ENCODE data around the gene EMP1. TPM values are rescaled to one million over a fixed set of nuclear protein-coding genes. Genes with fewer than 3 reads are reported as not detected.
A peak's percentile ranks its signal among the peaks of the same experiment; 100 is the strongest.

The EMP1 gene
- total RNA-seq, 2 donors from 2014 or later, result 265 to 667 TPM

DNA sequence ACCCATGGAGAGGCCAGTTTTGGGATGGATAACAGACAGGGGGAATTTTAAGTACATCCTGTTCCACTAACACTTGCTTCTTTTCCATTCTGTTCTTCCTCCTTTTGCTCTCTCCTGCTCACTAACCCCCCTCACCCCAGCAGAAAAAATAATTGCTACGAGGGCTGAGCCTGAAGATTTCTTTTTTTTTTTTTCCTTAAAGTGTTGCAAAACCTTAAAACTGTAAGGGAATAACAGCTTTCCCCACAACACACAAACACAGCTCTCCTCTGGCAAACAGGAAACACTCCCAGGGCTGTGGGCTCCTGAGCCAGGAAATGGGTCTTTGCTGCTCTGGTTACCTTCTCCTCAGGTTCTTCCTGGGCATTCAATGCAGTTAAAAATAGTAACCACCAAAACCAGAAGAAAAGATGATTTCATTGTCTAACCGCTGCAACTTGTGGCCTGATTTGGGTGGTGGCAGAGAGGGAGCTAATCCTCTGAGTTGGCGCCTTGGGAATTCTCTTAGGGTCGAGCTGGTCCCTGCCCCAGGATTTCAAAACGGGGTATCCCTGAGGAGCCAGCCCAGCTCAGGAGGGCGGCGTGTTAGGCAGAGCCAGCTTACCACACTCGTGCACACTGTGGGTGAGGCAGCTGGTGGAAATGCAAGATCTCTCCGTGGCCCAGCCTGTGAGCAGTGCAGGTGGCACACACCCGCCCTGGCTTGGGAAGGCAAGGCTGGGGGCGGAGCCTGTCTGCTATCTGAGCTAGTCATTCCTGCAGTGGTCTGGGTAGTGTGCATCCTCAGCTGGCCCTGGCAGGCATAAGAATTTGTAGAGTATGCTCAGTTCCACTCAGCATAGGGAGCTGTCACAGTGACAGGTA lies 17.1 kb upstream of the EMP1 start:
- TF ChIP-seq, protein P1, sequence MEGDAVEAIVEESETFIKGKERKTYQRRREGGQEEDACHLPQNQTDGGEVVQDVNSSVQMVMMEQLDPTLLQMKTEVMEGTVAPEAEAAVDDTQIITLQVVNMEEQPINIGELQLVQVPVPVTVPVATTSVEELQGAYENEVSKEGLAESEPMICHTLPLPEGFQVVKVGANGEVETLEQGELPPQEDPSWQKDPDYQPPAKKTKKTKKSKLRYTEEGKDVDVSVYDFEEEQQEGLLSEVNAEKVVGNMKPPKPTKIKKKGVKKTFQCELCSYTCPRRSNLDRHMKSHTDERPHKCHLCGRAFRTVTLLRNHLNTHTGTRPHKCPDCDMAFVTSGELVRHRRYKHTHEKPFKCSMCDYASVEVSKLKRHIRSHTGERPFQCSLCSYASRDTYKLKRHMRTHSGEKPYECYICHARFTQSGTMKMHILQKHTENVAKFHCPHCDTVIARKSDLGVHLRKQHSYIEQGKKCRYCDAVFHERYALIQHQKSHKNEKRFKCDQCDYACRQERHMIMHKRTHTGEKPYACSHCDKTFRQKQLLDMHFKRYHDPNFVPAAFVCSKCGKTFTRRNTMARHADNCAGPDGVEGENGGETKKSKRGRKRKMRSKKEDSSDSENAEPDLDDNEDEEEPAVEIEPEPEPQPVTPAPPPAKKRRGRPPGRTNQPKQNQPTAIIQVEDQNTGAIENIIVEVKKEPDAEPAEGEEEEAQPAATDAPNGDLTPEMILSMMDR (IDR thresholded peaks at IDR 0.05), result no peak
- no peak overlapping the region for H3K9ac ChIP-seq (ENCODE audit: low read depth in 2 of 2, low read length in 2 of 2)
- no peak overlapping the region for H3K4me3 ChIP-seq
- peak; percentile 55 for DNase-seq
- H3K27ac ChIP-seq, result no peak overlapping the region
- H3K27me3 ChIP-seq, result no peaks in the 10 kb centered on the region
- H3K4me1 ChIP-seq, result peaks cover 3% of the 10 kb centered on the region
- no peaks in the 10 kb centered on the region for H3K9me3 ChIP-seq
- no peaks in the 10 kb centered on the region for H3K36me3 ChIP-seq
- intact Hi-C loops (cut with DNase I), result no loop called here

DNA sequence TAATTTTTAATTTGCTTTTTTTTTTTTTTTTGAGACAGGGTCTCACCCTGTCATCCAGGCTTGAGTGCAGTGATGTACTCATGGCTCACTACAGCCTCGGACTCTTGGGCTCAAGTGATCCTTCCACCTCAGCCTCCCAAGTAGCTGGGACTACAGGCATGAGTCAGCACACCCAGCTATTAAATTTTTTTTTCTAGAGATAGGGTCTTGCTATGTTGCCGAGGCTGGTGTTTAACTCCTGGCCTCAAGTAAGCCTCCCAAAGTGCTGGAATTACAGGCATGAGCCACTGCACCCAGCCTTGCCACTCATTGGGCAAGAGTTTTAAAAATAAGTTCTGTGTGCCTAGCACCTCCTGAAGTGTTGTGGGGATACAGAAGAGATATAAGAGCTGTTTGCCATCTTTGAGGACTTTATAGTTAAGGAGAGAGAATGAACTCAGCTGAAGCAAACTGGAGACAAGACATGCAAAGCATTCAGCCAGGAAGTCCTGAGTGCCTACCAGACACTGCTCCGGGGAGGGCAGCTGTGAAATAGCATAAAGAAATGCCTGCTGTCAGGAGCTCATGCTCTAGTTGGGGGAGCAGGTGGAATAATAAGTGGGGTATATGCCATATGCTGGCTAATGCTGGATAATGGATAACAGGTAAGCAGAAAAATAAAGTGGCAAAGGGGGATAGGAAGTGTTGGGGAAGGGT lies 15.0 kb upstream of the EMP1 start:
- peaks cover 3% of the 10 kb centered on the region for H3K4me1 ChIP-seq
- intact Hi-C loops (cut with DNase I), result no loop called here
- TF ChIP-seq, protein P1 (IDR thresholded peaks at IDR 0.05), result no peak

DNA sequence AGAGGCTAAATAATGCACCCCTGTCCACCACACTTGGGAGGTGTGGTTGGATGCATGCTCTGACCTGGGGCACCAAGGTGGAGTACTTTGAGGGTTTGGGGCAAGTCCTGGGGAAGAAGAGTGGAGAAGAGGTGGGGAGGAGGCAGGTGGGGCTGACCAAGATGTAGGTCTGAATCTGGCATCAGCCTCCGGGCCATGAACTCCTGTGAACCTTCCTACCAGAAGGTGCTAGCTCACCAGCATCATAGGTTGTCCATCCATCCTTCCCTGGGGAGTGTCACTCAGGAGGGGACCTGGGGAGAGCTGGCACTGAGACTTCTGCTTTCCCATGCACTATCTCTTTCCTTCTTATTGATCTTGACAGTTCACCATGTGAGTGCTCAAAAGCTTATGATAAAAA lies 13.6 kb upstream of the EMP1 start:
- TF ChIP-seq, protein P1 (IDR thresholded peaks at IDR 0.05), result no peak
- Histone ChIP-seq H3K9me3 (no peaks in the 10 kb centered on the region), H3K9ac (ENCODE audit: low read depth in 2 of 2, low read length in 2 of 2) (no peak overlapping the region), H3K4me1 (peaks cover 3% of the 10 kb centered on the region), H3K27me3 (no peaks in the 10 kb centered on the region), H3K4me3 (no peak overlapping the region), H3K36me3 (no peaks in the 10 kb centered on the region), H3K27ac (no peak overlapping the region)
- intact Hi-C loops (cut with DNase I), result no loop called here
- DNase-seq, result no peak

More for the DNA sequence above, 15.0 kb upstream of the EMP1 start:
- H3K27ac ChIP-seq, result no peak overlapping the region
- H3K9ac ChIP-seq (ENCODE audit: low read depth in 2 of 2, low read length in 2 of 2), result no peak overlapping the region
- no peaks in the 10 kb centered on the region for H3K9me3 ChIP-seq
- no peaks in the 10 kb centered on the region for H3K27me3 ChIP-seq
- DNase-seq, result peak; percentile 6
- no peaks in the 10 kb centered on the region for H3K36me3 ChIP-seq
- H3K4me3 ChIP-seq, result no peak overlapping the region

DNA sequence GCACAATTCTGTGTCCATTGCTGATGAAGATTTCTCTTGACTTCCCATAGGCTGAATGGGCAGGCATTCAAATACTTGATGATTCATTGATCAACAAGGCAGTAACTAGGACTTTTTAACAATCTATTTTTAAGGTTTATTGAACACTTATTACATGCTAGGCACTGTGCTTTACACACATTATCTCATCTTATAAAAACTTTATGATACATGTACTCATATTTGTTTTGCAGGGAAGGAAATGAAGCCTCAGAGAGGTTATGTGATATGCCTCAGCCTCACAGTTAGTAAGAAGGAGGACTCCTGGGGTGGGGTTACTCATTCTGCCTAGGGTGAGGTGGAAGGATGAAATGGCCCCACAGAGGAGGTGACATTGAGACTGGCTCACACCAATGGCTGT lies 12.9 kb upstream of the EMP1 start:
- Histone ChIP-seq H3K9ac (ENCODE audit: low read depth in 2 of 2, low read length in 2 of 2) (no peak overlapping the region), H3K4me1 (peaks cover 3% of the 10 kb centered on the region), H3K27ac (no peak overlapping the region), H3K9me3 (no peaks in the 10 kb centered on the region), H3K27me3 (no peaks in the 10 kb centered on the region), H3K4me3 (no peak overlapping the region), H3K36me3 (no peaks in the 10 kb centered on the region)
- DNase-seq, result no peak
- TF ChIP-seq, protein P1 (IDR thresholded peaks at IDR 0.05), result no peak
- intact Hi-C loops (cut with DNase I), result no loop called here

DNA sequence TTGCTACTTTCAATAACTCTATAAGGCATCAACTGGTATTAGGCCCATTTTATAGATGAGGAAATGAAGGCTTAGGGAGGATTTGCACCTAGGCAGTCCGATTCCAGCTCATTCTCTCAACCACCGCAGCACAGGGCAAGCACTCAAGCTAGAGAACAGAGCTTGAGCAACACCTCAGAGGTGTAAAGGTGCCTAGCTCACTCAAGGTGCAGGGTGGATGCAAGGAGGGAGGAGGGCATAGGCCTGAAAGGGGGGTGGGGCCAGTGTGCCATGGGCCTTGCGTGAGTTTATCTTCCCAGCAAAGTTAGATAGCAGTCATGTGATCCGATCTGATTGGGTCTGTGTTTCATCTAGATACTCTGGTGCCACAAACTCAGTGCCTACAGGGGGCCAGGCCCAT lies 10.2 kb upstream of the EMP1 start:
- Histone ChIP-seq H3K27me3 (no peaks in the 10 kb centered on the region), H3K4me3 (no peak overlapping the region), H3K9me3 (no peaks in the 10 kb centered on the region), H3K9ac (ENCODE audit: low read depth in 2 of 2, low read length in 2 of 2) (no peak overlapping the region), H3K27ac (no peak overlapping the region), H3K4me1 (no peaks in the 10 kb centered on the region), H3K36me3 (no peaks in the 10 kb centered on the region)
- DNase-seq, result no peak
- intact Hi-C loops (cut with DNase I), result no loop called here
- TF ChIP-seq, protein P1 (IDR thresholded peaks at IDR 0.05), result no peak

Measured in colonic mucosa (tissue), 4 donors.